ENCODE measurements around the gene ABCC1. TPM values are rescaled to one million over a fixed set of nuclear protein-coding genes. Genes with fewer than 3 reads are reported as not detected.

Gene ABCC1
- total and polyA plus RNA-seq, 12 donors: 6.1 to 32.8 (median 21.6) TPM

DNA sequence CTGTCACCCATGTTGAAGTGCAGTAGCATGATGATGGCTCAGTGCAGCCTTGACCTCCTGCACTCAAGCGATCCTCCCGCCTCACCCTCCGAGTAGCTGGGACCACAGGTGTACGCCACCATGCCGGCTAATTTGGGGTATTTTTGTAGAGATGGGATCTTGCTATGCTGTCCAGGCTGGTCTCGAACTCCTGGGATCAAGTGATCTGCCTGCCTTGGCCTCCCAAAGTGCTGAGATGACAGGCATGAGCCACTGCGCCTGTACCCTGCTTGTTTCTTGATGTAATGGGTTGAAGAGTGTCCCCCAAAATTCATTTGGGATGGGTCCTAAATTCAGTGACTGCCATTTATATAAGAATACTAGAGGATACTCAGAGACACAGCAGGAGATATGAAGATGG lies 216.7 kb downstream of the ABCC1 start:
- H3K27ac ChIP-seq: no peak overlapping the region
- intact Hi-C loops (cut with DNase I): no loop called here
- no peak overlapping the region for H3K4me3 ChIP-seq
- WGBS, 2 donors: 84 to 89% methylated on average over 7 of the region's 7 CpGs
- no peaks in the 10 kb centered on the region for H3K36me3 ChIP-seq
- H3K4me1 ChIP-seq: no peaks in the 10 kb centered on the region
- no peak for ATAC-seq
- TF ChIP-seq, protein P1, sequence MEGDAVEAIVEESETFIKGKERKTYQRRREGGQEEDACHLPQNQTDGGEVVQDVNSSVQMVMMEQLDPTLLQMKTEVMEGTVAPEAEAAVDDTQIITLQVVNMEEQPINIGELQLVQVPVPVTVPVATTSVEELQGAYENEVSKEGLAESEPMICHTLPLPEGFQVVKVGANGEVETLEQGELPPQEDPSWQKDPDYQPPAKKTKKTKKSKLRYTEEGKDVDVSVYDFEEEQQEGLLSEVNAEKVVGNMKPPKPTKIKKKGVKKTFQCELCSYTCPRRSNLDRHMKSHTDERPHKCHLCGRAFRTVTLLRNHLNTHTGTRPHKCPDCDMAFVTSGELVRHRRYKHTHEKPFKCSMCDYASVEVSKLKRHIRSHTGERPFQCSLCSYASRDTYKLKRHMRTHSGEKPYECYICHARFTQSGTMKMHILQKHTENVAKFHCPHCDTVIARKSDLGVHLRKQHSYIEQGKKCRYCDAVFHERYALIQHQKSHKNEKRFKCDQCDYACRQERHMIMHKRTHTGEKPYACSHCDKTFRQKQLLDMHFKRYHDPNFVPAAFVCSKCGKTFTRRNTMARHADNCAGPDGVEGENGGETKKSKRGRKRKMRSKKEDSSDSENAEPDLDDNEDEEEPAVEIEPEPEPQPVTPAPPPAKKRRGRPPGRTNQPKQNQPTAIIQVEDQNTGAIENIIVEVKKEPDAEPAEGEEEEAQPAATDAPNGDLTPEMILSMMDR (IDR thresholded peaks at IDR 0.05): no peak
- no peak for DNase-seq
- no peaks in the 10 kb centered on the region for H3K27me3 ChIP-seq
- no peaks in the 10 kb centered on the region for H3K9me3 ChIP-seq

DNA sequence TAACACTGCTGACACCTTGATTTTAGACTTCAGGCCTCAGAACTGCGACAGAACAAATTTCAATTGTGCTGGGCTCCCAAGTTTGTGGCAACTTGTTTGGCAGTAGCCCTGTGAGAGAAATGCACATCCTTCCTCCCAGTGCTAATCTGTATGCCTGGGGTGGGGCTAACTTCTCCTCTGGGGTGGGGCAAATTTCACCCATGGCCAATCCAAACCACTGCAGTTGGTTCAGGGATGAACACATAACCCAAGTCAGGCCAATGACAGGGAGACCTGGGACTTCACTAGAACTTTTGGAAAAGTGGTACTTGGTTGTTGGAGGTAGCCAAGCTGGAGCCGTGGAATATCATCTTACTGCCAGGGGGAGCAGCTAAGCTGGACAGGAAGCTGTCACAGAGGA lies 217.5 kb downstream of the ABCC1 start:
- no peaks in the 10 kb centered on the region for H3K36me3 ChIP-seq
- TF ChIP-seq, protein P1 (IDR thresholded peaks at IDR 0.05): no peak
- no peak overlapping the region for H3K27ac ChIP-seq
- no peaks in the 10 kb centered on the region for H3K9me3 ChIP-seq
- no peaks in the 10 kb centered on the region for H3K27me3 ChIP-seq
- no peaks in the 10 kb centered on the region for H3K4me1 ChIP-seq
- no peak for DNase-seq
- H3K4me3 ChIP-seq: no peak overlapping the region
- intact Hi-C loops (cut with DNase I): no loop called here
- ATAC-seq: no peak
- 28 to 36% methylated on average over 2 of the region's 2 CpGs for WGBS, 2 donors

DNA sequence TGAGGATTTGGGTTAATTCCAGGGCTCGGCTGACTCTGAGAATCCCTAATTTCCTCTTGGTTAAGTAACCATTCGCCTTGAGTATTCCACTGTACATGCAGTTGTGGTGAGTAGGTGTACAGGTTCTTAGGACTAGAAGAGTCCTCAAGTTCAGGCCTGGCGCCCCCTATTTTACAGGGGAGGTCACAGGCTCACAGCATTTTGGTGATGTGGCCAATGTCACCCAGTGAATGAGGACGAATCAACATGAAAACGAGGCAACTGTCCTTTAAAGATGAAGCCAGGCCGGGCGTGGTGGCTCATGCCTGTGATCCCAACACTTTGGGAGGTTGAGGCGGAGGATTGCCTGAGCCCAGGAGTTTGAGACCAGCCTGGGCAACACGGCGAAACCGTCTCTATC lies 218.5 kb downstream of the ABCC1 start:
- WGBS, 2 donors: 87% methylated on average over 11 of the region's 11 CpGs
- Histone ChIP-seq H3K4me1 (no peaks in the 10 kb centered on the region), H3K4me3 (no peak overlapping the region), H3K9me3 (no peaks in the 10 kb centered on the region), H3K27me3 (no peaks in the 10 kb centered on the region), H3K27ac (no peak overlapping the region), H3K36me3 (no peaks in the 10 kb centered on the region)
- TF ChIP-seq, protein P1 (IDR thresholded peaks at IDR 0.05): no peak
- intact Hi-C loops (cut with DNase I): no loop called here
- DNase-seq (no peak), ATAC-seq (no peak)

DNA sequence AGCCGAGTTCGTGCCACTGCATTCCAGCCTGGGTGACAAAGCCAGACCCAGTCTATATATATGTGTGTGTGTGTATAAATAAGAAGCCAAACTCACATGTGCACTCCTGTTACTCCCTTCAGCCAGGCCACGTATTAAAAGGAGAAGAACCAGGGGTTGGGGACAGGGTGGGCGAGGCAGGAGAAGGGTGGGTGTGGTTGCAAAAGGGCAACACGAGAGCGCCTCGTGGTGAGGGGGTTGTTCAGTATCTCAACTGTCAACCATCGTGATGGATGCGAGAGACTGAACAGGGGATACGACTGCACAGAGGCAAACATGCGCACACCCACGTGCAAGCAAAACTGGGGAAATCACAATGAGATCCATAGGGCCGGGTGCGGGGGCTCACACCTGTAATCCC lies 219.0 kb downstream of the ABCC1 start:
- WGBS, 2 donors: 87 to 90% methylated on average over 14 of the region's 14 CpGs
- Histone ChIP-seq H3K4me1 (no peaks in the 10 kb centered on the region), H3K36me3 (no peaks in the 10 kb centered on the region), H3K27me3 (no peaks in the 10 kb centered on the region), H3K4me3 (no peak overlapping the region), H3K9me3 (no peaks in the 10 kb centered on the region), H3K27ac (no peak overlapping the region)
- intact Hi-C loops (cut with DNase I): no loop called here
- no peak for ATAC-seq
- no peak for DNase-seq
- TF ChIP-seq, protein P1 (IDR thresholded peaks at IDR 0.05): no peak

DNA sequence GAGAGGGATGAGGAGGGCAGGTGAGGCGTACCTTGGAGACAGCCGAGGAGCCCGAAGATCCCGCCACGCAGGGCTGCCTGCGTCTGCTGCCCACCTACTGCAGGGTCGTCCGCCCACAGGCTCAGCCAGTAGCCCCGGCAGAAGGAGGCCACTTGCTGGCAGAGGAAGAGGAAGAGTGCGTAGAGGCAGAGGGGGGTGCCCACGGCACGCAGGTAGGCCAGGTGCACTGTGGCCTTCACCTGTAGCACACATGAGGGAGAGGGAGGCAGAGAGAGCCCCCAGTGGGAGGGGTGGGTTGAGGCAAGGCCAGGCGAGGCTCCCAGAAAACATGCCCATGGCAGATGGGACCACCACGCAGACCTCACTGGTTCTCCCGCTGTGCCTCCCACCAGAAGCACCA lies 220.2 kb downstream of the ABCC1 start:
- no peak for ATAC-seq
- Histone ChIP-seq H3K4me3 (no peak overlapping the region), H3K9me3 (no peaks in the 10 kb centered on the region), H3K4me1 (no peaks in the 10 kb centered on the region), H3K36me3 (no peaks in the 10 kb centered on the region), H3K27me3 (no peaks in the 10 kb centered on the region), H3K27ac (no peak overlapping the region)
- intact Hi-C loops (cut with DNase I): no loop called here
- 94 to 96% methylated on average over 14 to 15 of the region's 15 CpGs for WGBS, 2 donors
- TF ChIP-seq, protein P1 (IDR thresholded peaks at IDR 0.05): no peak
- no peak for DNase-seq
